Transverse colon (tissue), 4 donors: ENCODE measurements around the gene CEP135. TPM values are rescaled to one million over a fixed set of nuclear protein-coding genes. Genes with fewer than 3 reads are reported as not detected.
"Not testable (repeated sequence)": the region's sequence is repeated elsewhere in the genome, so short reads cannot be mapped to it uniquely, and the experiment has no call there.

ENCODE experiments used
- DNase-seq: peaks from one replicate; pipeline ENCODE4 v3.0.0-alpha.2; 2019
- H3K27ac ChIP-seq, 4 donors: fragments of 200-600 bp; sonication (generic); 2 replicates each; pipeline ENCODE4 v1.5.1; 2016 to 2018; ENCODE audit warnings: inconsistent platforms in 4 of 4
- H3K27me3 ChIP-seq: fragments of 200-600 bp; sonication (generic); 2 replicates; pipeline ENCODE4 v1.5.1; 2017; ENCODE audit warnings: inconsistent platforms
- H3K36me3 ChIP-seq, 4 donors: fragments of 200-600 bp; sonication (generic); 2 replicates each; pipeline ENCODE4 v1.5.1; 2017 to 2019; ENCODE audit warnings: inconsistent platforms in 4 of 4
- H3K4me1 ChIP-seq, 4 donors: fragments of 200-600 bp; sonication (generic); 2 replicates each; pipeline ENCODE4 v1.5.1; 2017 to 2020; ENCODE audit warnings: inconsistent platforms in 4 of 4
- H3K4me3 ChIP-seq, 4 donors: fragments of 200-600 bp; sonication (generic); 1 replicate in 1 of 4; 2 replicates in 3 of 4; pipeline versions ENCODE4 v1.5.1 to v1.6.1; 2017 to 2019; ENCODE audit warnings: inconsistent platforms in 4 of 4
- H3K9me3 ChIP-seq, 2 donors: fragments of 200-600 bp; sonication (generic); 2 replicates each; pipeline ENCODE4 v1.5.1; 2017 to 2019; ENCODE audit warnings: inconsistent platforms in 2 of 2
- CTCF ChIP-seq, 5 experiments: fragments of 200-600 bp in 3 of 5; fragments of 450-650 bp in 2 of 5; sonication (generic) in 3 of 5; IDR thresholded peaks; 1 replicate in 2 of 5; 2 replicates in 3 of 5; pipeline ENCODE4 v1.5.1; 2016 to 2017; ENCODE audit warnings: antibody characterized with exemption in 5 of 5, inconsistent platforms in 3 of 5, mild to moderate bottlenecking in 2 of 5, moderate library complexity in 1 of 5
- EP300 ChIP-seq: sonication (generic); formaldehyde crosslinking; IDR thresholded peaks from one replicate; pipeline ENCODE4 v1.6.1; 2017; ENCODE audit warnings: antibody characterized with exemption, low read depth
- POLR2A ChIP-seq: fragments of 450-650 bp; IDR thresholded peaks from one replicate; pipeline ENCODE4 v1.6.1; 2016; ENCODE audit warnings: antibody characterized with exemption, mild to moderate bottlenecking, moderate library complexity
- POLR2AphosphoS5 ChIP-seq, 3 donors: sonication (generic); formaldehyde crosslinking; IDR thresholded peaks; one replicate each; pipeline ENCODE4 v1.6.1; 2016; ENCODE audit warnings: antibody characterized with exemption in 3 of 3
- WGBS, 2 donors: methylation state at CpG; one replicate each; pipeline ENCODE4 v1.1.5; 2018; ENCODE audit warnings: low coverage in 1 of 2; 5-methylcytosine and 5-hydroxymethylcytosine counted together
- in situ Hi-C, 4 donors: fragments of 200-750 bp; cut with MboI; loops; one replicate each; pipeline versions ENCODE4 v1.15.0 to v1.15.1; 2017; ENCODE audit warnings: low sequenced_read_pairs in 3 of 4, low pct_ligation_motif_present in 1 of 4, low pct_unique_long_range_greater_than_20kb in 1 of 4
- intact Hi-C: fragments of 100-400 bp; cut with DNase I; formaldehyde crosslinking; loops from one replicate; pipeline ENCODE4 v1.15.1; 2023; ENCODE audit warnings: low total_unique reads
- total RNA-seq, 4 donors: library from RNA; depleted of rRNA; stranded (reverse); fragments of >200 nt; gene quantifications; one replicate each; pipeline ENCODE4 v1.1.0, GENCODE V29; 2016

Gene CEP135
- total RNA-seq, 4 donors from 2014 or later = 4.5 to 18.0 (median 9.9) TPM

GRCh38 chr4:55965585-55965984, 16.8 kb downstream of the CEP135 start:
- intact Hi-C loops = no loop called here
- Histone ChIP-seq H3K27me3 (no peaks in the 10 kb centered on the region), H3K4me3 (no peak overlapping the region), H3K4me1 (no peaks in the 10 kb centered on the region), H3K36me3 (peaks cover 0 to 7% (median 0%) of the 10 kb centered on the region in 4 donors), H3K27ac (no peak overlapping the region), H3K9me3 (no peaks in the 10 kb centered on the region)
- no peak for DNase-seq
- in situ Hi-C loops = no loop called here
- 86 to 90% methylated on average over 4 of the region's 4 CpGs for WGBS, 2 donors
- TF ChIP-seq CTCF (IDR thresholded peaks at IDR 0.05) = no peak
- TF ChIP-seq EP300 = no peak
- TF ChIP-seq POLR2AphosphoS5 (IDR thresholded peaks at IDR 0.05) = no peak
- no peak for TF ChIP-seq POLR2A

- intact Hi-C loops, in situ Hi-C loops, H3K36me3 ChIP-seq, H3K4me1 ChIP-seq, H3K4me3 ChIP-seq, H3K27me3 ChIP-seq, DNase-seq, H3K27ac ChIP-seq, H3K9me3 ChIP-seq: not testable (repeated sequence)
- 80 to 98% methylated on average over 1 to 5 of the region's 5 CpGs for WGBS, 2 donors
Observed at GRCh38 chr4:55966324-55966723, 17.6 kb downstream of the CEP135 start.

GRCh38 chr4:55967376-55967775, 18.6 kb downstream of the CEP135 start:
- no peak for DNase-seq
- Histone ChIP-seq H3K4me3 (no peak overlapping the region), H3K27ac (no peak overlapping the region), H3K36me3 (peaks cover 0 to 7% (median 0%) of the 10 kb centered on the region in 4 donors), H3K27me3 (no peaks in the 10 kb centered on the region), H3K9me3 (no peaks in the 10 kb centered on the region), H3K4me1 (no peaks in the 10 kb centered on the region)
- in situ Hi-C loops = no loop called here
- WGBS, 2 donors = 100% methylated on average over 1 of the region's 1 CpG
- TF ChIP-seq CTCF (IDR thresholded peaks at IDR 0.05) = no peak
- no peak for TF ChIP-seq EP300
- no peak for TF ChIP-seq POLR2A
- intact Hi-C loops = no loop called here

- Histone ChIP-seq H3K27ac (no peak overlapping the region), H3K27me3 (no peaks in the 10 kb centered on the region), H3K9me3 (no peaks in the 10 kb centered on the region), H3K4me1 (no peaks in the 10 kb centered on the region), H3K36me3 (no peaks in the 10 kb centered on the region), H3K4me3 (no peak overlapping the region)
- no peak for DNase-seq
- TF ChIP-seq POLR2AphosphoS5 (IDR thresholded peaks at IDR 0.05) = no peak
- TF ChIP-seq POLR2A = no peak
- no peak for TF ChIP-seq EP300
- TF ChIP-seq CTCF (IDR thresholded peaks at IDR 0.05) = no peak
- intact Hi-C loops = no loop called here
- in situ Hi-C loops = no loop called here
- 91 to 98% methylated on average over 2 of the region's 2 CpGs for WGBS, 2 donors
Observed at GRCh38 chr4:55973650-55974049, 24.9 kb downstream of the CEP135 start.

- Histone ChIP-seq H3K36me3 (peaks cover 0 to 6% (median 0%) of the 10 kb centered on the region in 4 donors), H3K27ac (no peak overlapping the region), H3K27me3 (no peaks in the 10 kb centered on the region), H3K4me3 (no peak overlapping the region), H3K9me3 (no peaks in the 10 kb centered on the region), H3K4me1 (no peaks in the 10 kb centered on the region)
- in situ Hi-C loops = no loop called here
- TF ChIP-seq EP300 = no peak
- DNase-seq = no peak
- intact Hi-C loops = no loop called here
- 89 to 94% methylated on average over 3 to 4 of the region's 4 CpGs for WGBS, 2 donors
Observed at GRCh38 chr4:55977811-55978210, 29.1 kb downstream of the CEP135 start.
